Neuronal stem cell (in vitro differentiated cells): ENCODE measurements around the gene CLDND1.

ENCODE experiments used
- DNase-seq: peaks from one replicate; pipeline ENCODE4 v3.0.0-alpha.2; 2013; ENCODE audit warnings: low spot score
- H2AFZ ChIP-seq: one replicate; pipeline ENCODE4 v1.6.1; 2013; ENCODE audit warnings: mild to moderate bottlenecking, low read length, inconsistent platforms
- H2AK5ac ChIP-seq: 2 replicates; pipeline ENCODE4 v1.6.1; 2013; ENCODE audit warnings: low read depth, mild to moderate bottlenecking, inconsistent platforms, low read length, moderate library complexity, mixed read lengths
- H2BK120ac ChIP-seq: 2 replicates; pipeline ENCODE4 v1.6.1; 2013; ENCODE audit warnings: low read depth, mild to moderate bottlenecking, inconsistent platforms, low read length, moderate library complexity, mixed read lengths
- H2BK12ac ChIP-seq: one replicate; pipeline ENCODE4 v1.6.1; 2013; ENCODE audit warnings: low read length, inconsistent platforms
- H2BK15ac ChIP-seq: 2 replicates; pipeline ENCODE4 v1.6.1; 2013; ENCODE audit warnings: mild to moderate bottlenecking, low read length, inconsistent platforms, mixed read lengths
- H2BK5ac ChIP-seq: one replicate; pipeline ENCODE4 v1.6.1; 2013; ENCODE audit warnings: inconsistent platforms, mild to moderate bottlenecking, low read length, moderate library complexity
- H3K14ac ChIP-seq: one replicate; pipeline ENCODE4 v1.6.1; 2013; ENCODE audit warnings: low read length, inconsistent platforms
- H3K18ac ChIP-seq: 2 replicates; pipeline ENCODE4 v1.6.1; 2013; ENCODE audit warnings: low read length, inconsistent platforms
- H3K23ac ChIP-seq: 2 replicates; pipeline ENCODE4 v1.6.1; 2013; ENCODE audit warnings: low read depth, mild to moderate bottlenecking, mixed read lengths, low read length, inconsistent platforms; ENCODE audit not compliant: poor library complexity
- H3K27ac ChIP-seq: replicated peaks from 3 replicates; pipeline ENCODE4 v1.5.1; 2013; ENCODE audit warnings: low read length, inconsistent platforms
- H3K27me3 ChIP-seq, 3 experiments: 2 replicates each; pipeline ENCODE4 v1.6.1; 2013; ENCODE audit warnings: low read length in 3 of 3, mild to moderate bottlenecking in 2 of 3, inconsistent platforms in 1 of 3, low read depth in 1 of 3, mixed read lengths in 1 of 3, moderate library complexity in 1 of 3; ENCODE audit not compliant: control insufficient read depth in 3 of 3, insufficient read depth in 3 of 3
- H3K36me3 ChIP-seq, 2 donors: replicated peaks in 1 of 2; 2 replicates each; pipeline ENCODE4 v1.6.1; 2013; ENCODE audit warnings: low read length in 2 of 2; ENCODE audit not compliant: control insufficient read depth in 2 of 2, insufficient read depth in 2 of 2
- H3K4ac ChIP-seq: 2 replicates; pipeline ENCODE4 v1.6.1; 2013; ENCODE audit warnings: inconsistent platforms, mild to moderate bottlenecking, low read length, moderate library complexity
- H3K4me1 ChIP-seq, 2 donors: 1 replicate in 1 of 2; 2 replicates in 1 of 2; pipeline ENCODE4 v1.6.1; 2013; ENCODE audit warnings: low read length in 2 of 2, low read depth in 1 of 2; ENCODE audit not compliant: control insufficient read depth in 2 of 2, insufficient read depth in 1 of 2
- H3K4me2 ChIP-seq: one replicate; pipeline ENCODE4 v1.6.1; 2013; ENCODE audit warnings: mild to moderate bottlenecking, low read length, inconsistent platforms; ENCODE audit not compliant: insufficient read depth, poor library complexity, severe bottlenecking
- H3K4me3 ChIP-seq, 2 donors: 2 replicates each; pipeline ENCODE4 v1.5.1; 2013; ENCODE audit warnings: low read length in 2 of 2, mild to moderate bottlenecking in 2 of 2, inconsistent platforms in 1 of 2, moderate library complexity in 1 of 2
- H3K79me1 ChIP-seq: one replicate; pipeline ENCODE4 v1.6.1; 2013; ENCODE audit warnings: low read depth, mild to moderate bottlenecking, inconsistent platforms, low read length, moderate library complexity
- H3K9ac ChIP-seq: one replicate; pipeline ENCODE4 v1.6.1; 2013; ENCODE audit warnings: mild to moderate bottlenecking, low read depth, low read length, inconsistent platforms; ENCODE audit not compliant: poor library complexity
- H3K9me3 ChIP-seq, 2 donors: replicated peaks in 1 of 2; 2 replicates each; pipeline versions ENCODE3 to v1.6.1; 2013; ENCODE audit warnings: low read length in 2 of 2, mild to moderate bottlenecking in 2 of 2, inconsistent platforms in 1 of 2, low read depth in 1 of 2, mixed read lengths in 1 of 2, moderate library complexity in 1 of 2; ENCODE audit not compliant: control insufficient read depth in 2 of 2, insufficient read depth in 1 of 2
- H4K8ac ChIP-seq: one replicate; pipeline ENCODE4 v1.6.1; 2013; ENCODE audit warnings: low read depth, mild to moderate bottlenecking, inconsistent platforms, low read length, moderate library complexity
- H4K91ac ChIP-seq: one replicate; pipeline ENCODE4 v1.6.1; 2013; ENCODE audit warnings: low read length, low read depth, mild to moderate bottlenecking, inconsistent platforms; ENCODE audit not compliant: poor library complexity
- WGBS, 2 donors: extraction: QIAGEN DNeasy Blood & Tissue Kit; methylation state at CpG; one replicate each; pipeline ENCODE4 v1.1.7; 2013; ENCODE audit warnings: missing lambda C conversion rate in 2 of 2, mixed read lengths in 1 of 2; ENCODE audit not compliant: insufficient read length in 2 of 2, insufficient replicate concordance in 1 of 2; ENCODE audit errors: extremely low coverage in 2 of 2; 5-methylcytosine and 5-hydroxymethylcytosine counted together

The CLDND1 gene

DNA sequence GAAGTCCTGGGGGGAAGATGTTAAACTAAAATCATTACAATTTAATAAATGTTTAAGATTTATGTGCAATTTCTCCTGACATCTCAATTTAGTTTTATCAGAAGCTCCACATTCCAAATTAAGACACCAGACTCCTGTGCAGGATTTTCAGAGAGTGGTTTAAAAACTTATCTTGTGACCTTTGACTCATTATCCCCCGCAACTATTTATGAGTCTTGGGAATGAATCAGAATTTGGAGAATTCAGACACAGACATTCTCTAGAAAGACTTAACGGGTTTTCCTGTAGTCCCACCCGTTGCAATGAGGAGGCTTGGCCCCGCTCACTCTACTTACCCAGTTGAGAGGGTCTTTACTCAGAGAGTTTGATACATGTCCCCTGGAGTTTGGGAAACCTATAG, 18.2 kb downstream of the CLDND1 start:
- Histone ChIP-seq H3K14ac (no peak overlapping the region), H3K4me2 (no peak overlapping the region), H3K9ac (no peak overlapping the region), H3K4ac (no peak overlapping the region), H3K18ac (no peak overlapping the region), H2BK12ac (no peak overlapping the region), H2AFZ (no peak overlapping the region), H2BK120ac (no peak overlapping the region), H2AK5ac (no peak overlapping the region), H2BK5ac (no peak overlapping the region), H3K27ac (no peak overlapping the region), H4K8ac (no peak overlapping the region), H3K4me3 (no peak overlapping the region), H3K36me3 (no peaks in the 10 kb centered on the region), H4K91ac (no peak overlapping the region), H3K23ac (no peak overlapping the region), H3K9me3 (no peaks in the 10 kb centered on the region), H3K4me1 (no peaks in the 10 kb centered on the region), H2BK15ac (no peak overlapping the region), H3K27me3 (no peaks in the 10 kb centered on the region), H3K79me1 (no peaks in the 10 kb centered on the region)
- WGBS, 2 donors: no CpG with 5 or more reads among the region's 4 CpGs
- DNase-seq: no peak

- H2BK12ac ChIP-seq: no peak overlapping the region
- H3K14ac ChIP-seq: no peak overlapping the region
- H4K91ac ChIP-seq: no peak overlapping the region
- DNase-seq: no peak
- H2BK15ac ChIP-seq: no peak overlapping the region
- no peak overlapping the region for H3K27ac ChIP-seq
- no peak overlapping the region for H3K4me3 ChIP-seq
- no peak overlapping the region for H3K18ac ChIP-seq
- H3K23ac ChIP-seq: no peak overlapping the region
- no peak overlapping the region for H2AK5ac ChIP-seq
- no peak overlapping the region for H3K4me2 ChIP-seq
- no peak overlapping the region for H2AFZ ChIP-seq
- no peak overlapping the region for H2BK5ac ChIP-seq
- H3K27me3 ChIP-seq: no peaks in the 10 kb centered on the region
- H3K4ac ChIP-seq: no peak overlapping the region
- no peaks in the 10 kb centered on the region for H3K4me1 ChIP-seq
- no peak overlapping the region for H3K9ac ChIP-seq
- no peaks in the 10 kb centered on the region for H3K9me3 ChIP-seq
- no peak overlapping the region for H2BK120ac ChIP-seq
- no peak overlapping the region for H4K8ac ChIP-seq
- whole genome bisulfite sequencing, 2 donors: no CpG with 5 or more reads among the region's 5 CpGs
- H3K36me3 ChIP-seq: no peaks in the 10 kb centered on the region
- no peaks in the 10 kb centered on the region for H3K79me1 ChIP-seq
These were observed 20.7 kb downstream of the CLDND1 start for GRCh38 chr3:98501863-98502576.

- Histone ChIP-seq H3K9ac (no peak overlapping the region), H3K4ac (no peak overlapping the region), H3K4me2 (no peak overlapping the region), H3K79me1 (no peaks in the 10 kb centered on the region), H3K36me3 (no peaks in the 10 kb centered on the region), H4K91ac (no peak overlapping the region), H3K4me1 (no peaks in the 10 kb centered on the region), H2BK120ac (no peak overlapping the region), H2AK5ac (no peak overlapping the region), H3K4me3 (no peak overlapping the region), H3K9me3 (no peaks in the 10 kb centered on the region), H3K18ac (no peak overlapping the region), H2BK15ac (no peak overlapping the region), H3K27ac (no peak overlapping the region), H2BK5ac (no peak overlapping the region), H3K14ac (no peak overlapping the region), H3K23ac (no peak overlapping the region), H2AFZ (no peak overlapping the region), H4K8ac (no peak overlapping the region), H2BK12ac (no peak overlapping the region), H3K27me3 (no peaks in the 10 kb centered on the region)
- DNase-seq: no peak
- no CpG with 5 or more reads among the region's 4 CpGs for WGBS, 2 donors
These were observed 21.4 kb downstream of the CLDND1 start for GRCh38 chr3:98501270-98501669.

GRCh38 chr3:98500019-98500418, 22.7 kb downstream of the CLDND1 start:
- WGBS, 2 donors: no CpG with 5 or more reads among the region's 4 CpGs
- Histone ChIP-seq H3K9me3 (no peaks in the 10 kb centered on the region), H3K9ac (no peak overlapping the region), H3K4ac (no peak overlapping the region), H3K4me3 (no peak overlapping the region), H2BK12ac (no peak overlapping the region), H2BK120ac (no peak overlapping the region), H2AFZ (no peak overlapping the region), H3K18ac (no peak overlapping the region), H3K23ac (no peak overlapping the region), H2BK5ac (no peak overlapping the region), H3K36me3 (no peaks in the 10 kb centered on the region), H3K14ac (no peak overlapping the region), H3K27me3 (no peaks in the 10 kb centered on the region), H3K27ac (no peak overlapping the region), H3K4me2 (no peak overlapping the region), H2BK15ac (no peak overlapping the region), H4K8ac (no peak overlapping the region), H3K4me1 (no peaks in the 10 kb centered on the region), H3K79me1 (no peaks in the 10 kb centered on the region), H2AK5ac (no peak overlapping the region), H4K91ac (no peak overlapping the region)
- DNase-seq: no peak
